Transverse colon (tissue), 4 donors: ENCODE measurements around the gene ZNF423. TPM values are rescaled to one million over a fixed set of nuclear protein-coding genes. Genes with fewer than 3 reads are reported as not detected.

ENCODE experiments used
- DNase-seq: peaks from one replicate; pipeline ENCODE4 v3.0.0-alpha.2; 2019
- H3K27ac ChIP-seq, 4 donors: fragments of 200-600 bp; sonication (generic); 2 replicates each; pipeline ENCODE4 v1.5.1; 2016 to 2018; ENCODE audit warnings: inconsistent platforms in 4 of 4
- H3K27me3 ChIP-seq: fragments of 200-600 bp; sonication (generic); 2 replicates; pipeline ENCODE4 v1.5.1; 2017; ENCODE audit warnings: inconsistent platforms
- H3K36me3 ChIP-seq, 4 donors: fragments of 200-600 bp; sonication (generic); 2 replicates each; pipeline ENCODE4 v1.5.1; 2017 to 2019; ENCODE audit warnings: inconsistent platforms in 4 of 4
- H3K4me1 ChIP-seq, 4 donors: fragments of 200-600 bp; sonication (generic); 2 replicates each; pipeline ENCODE4 v1.5.1; 2017 to 2020; ENCODE audit warnings: inconsistent platforms in 4 of 4
- H3K4me3 ChIP-seq, 4 donors: fragments of 200-600 bp; sonication (generic); 1 replicate in 1 of 4; 2 replicates in 3 of 4; pipeline versions ENCODE4 v1.5.1 to v1.6.1; 2017 to 2019; ENCODE audit warnings: inconsistent platforms in 4 of 4
- H3K9me3 ChIP-seq, 2 donors: fragments of 200-600 bp; sonication (generic); 2 replicates each; pipeline ENCODE4 v1.5.1; 2017 to 2019; ENCODE audit warnings: inconsistent platforms in 2 of 2
- EP300 ChIP-seq: sonication (generic); formaldehyde crosslinking; IDR thresholded peaks from one replicate; pipeline ENCODE4 v1.6.1; 2017; ENCODE audit warnings: antibody characterized with exemption, low read depth
- POLR2A ChIP-seq: fragments of 450-650 bp; IDR thresholded peaks from one replicate; pipeline ENCODE4 v1.6.1; 2016; ENCODE audit warnings: antibody characterized with exemption, mild to moderate bottlenecking, moderate library complexity
- POLR2AphosphoS5 ChIP-seq, 3 donors: sonication (generic); formaldehyde crosslinking; IDR thresholded peaks; one replicate each; pipeline ENCODE4 v1.6.1; 2016; ENCODE audit warnings: antibody characterized with exemption in 3 of 3
- WGBS, 2 donors: methylation state at CpG; one replicate each; pipeline ENCODE4 v1.1.5; 2018; ENCODE audit warnings: low coverage in 1 of 2; 5-methylcytosine and 5-hydroxymethylcytosine counted together
- in situ Hi-C, 4 donors: fragments of 200-750 bp; cut with MboI; loops; one replicate each; pipeline versions ENCODE4 v1.15.0 to v1.15.1; 2017; ENCODE audit warnings: low sequenced_read_pairs in 3 of 4, low pct_ligation_motif_present in 1 of 4, low pct_unique_long_range_greater_than_20kb in 1 of 4
- intact Hi-C: fragments of 100-400 bp; cut with DNase I; formaldehyde crosslinking; loops from one replicate; pipeline ENCODE4 v1.15.1; 2023; ENCODE audit warnings: low total_unique reads
- total RNA-seq, 4 donors: library from RNA; depleted of rRNA; stranded (reverse); fragments of >200 nt; gene quantifications; one replicate each; pipeline ENCODE4 v1.1.0, GENCODE V29; 2016
- TF ChIP-seq, protein P1 (sequence below), 5 experiments: fragments of 200-600 bp in 3 of 5; fragments of 450-650 bp in 2 of 5; sonication (generic) in 3 of 5; IDR thresholded peaks; 1 replicate in 2 of 5; 2 replicates in 3 of 5; pipeline ENCODE4 v1.5.1; 2016 to 2017; ENCODE audit warnings: antibody characterized with exemption in 5 of 5, inconsistent platforms in 3 of 5, mild to moderate bottlenecking in 2 of 5, moderate library complexity in 1 of 5

Gene ZNF423
- total RNA-seq, 4 donors from 2014 or later = 4.9 to 13.1 (median 7.2) TPM

DNA sequence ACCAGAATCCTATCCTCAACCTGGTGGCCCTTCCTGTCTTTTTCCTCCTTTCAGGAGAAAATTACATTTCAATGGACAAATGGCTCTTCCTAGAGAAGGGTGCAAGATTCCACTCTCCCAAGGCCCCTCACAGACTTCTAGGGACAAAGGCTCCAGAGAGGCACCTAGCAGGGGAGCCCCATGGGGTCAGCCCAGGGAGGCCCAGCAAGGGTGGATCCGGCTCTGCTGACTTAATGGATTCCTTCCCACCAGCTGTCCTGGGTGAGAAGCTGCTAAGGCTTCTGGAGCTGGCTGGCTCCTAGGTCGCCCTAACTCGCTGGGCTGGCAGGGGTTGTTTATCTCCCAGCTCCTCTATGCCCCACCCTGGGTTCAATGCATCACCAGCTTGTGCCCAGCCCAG, 152.4 kb downstream of the ZNF423 start:
- in situ Hi-C loops (no loop called here), intact Hi-C loops (no loop called here)
- peaks cover 0 to 26% (median 2%) of the 10 kb centered on the region in 4 donors for H3K4me1 ChIP-seq
- WGBS, 2 donors = 68% methylated on average over 3 of the region's 3 CpGs; no CpG with 5 or more reads in 1 of the 2 donors
- H3K27ac ChIP-seq = no peak overlapping the region
- TF ChIP-seq POLR2A = no peak
- TF ChIP-seq POLR2AphosphoS5 (IDR thresholded peaks at IDR 0.05) = no peak
- TF ChIP-seq, protein P1, sequence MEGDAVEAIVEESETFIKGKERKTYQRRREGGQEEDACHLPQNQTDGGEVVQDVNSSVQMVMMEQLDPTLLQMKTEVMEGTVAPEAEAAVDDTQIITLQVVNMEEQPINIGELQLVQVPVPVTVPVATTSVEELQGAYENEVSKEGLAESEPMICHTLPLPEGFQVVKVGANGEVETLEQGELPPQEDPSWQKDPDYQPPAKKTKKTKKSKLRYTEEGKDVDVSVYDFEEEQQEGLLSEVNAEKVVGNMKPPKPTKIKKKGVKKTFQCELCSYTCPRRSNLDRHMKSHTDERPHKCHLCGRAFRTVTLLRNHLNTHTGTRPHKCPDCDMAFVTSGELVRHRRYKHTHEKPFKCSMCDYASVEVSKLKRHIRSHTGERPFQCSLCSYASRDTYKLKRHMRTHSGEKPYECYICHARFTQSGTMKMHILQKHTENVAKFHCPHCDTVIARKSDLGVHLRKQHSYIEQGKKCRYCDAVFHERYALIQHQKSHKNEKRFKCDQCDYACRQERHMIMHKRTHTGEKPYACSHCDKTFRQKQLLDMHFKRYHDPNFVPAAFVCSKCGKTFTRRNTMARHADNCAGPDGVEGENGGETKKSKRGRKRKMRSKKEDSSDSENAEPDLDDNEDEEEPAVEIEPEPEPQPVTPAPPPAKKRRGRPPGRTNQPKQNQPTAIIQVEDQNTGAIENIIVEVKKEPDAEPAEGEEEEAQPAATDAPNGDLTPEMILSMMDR (IDR thresholded peaks at IDR 0.05) = no peak
- TF ChIP-seq EP300 = no peak
- H3K36me3 ChIP-seq = no peaks in the 10 kb centered on the region
- H3K27me3 ChIP-seq = peaks cover 1% of the 10 kb centered on the region
- H3K4me3 ChIP-seq = no peak overlapping the region
- DNase-seq = no peak
- H3K9me3 ChIP-seq = no peaks in the 10 kb centered on the region

DNA sequence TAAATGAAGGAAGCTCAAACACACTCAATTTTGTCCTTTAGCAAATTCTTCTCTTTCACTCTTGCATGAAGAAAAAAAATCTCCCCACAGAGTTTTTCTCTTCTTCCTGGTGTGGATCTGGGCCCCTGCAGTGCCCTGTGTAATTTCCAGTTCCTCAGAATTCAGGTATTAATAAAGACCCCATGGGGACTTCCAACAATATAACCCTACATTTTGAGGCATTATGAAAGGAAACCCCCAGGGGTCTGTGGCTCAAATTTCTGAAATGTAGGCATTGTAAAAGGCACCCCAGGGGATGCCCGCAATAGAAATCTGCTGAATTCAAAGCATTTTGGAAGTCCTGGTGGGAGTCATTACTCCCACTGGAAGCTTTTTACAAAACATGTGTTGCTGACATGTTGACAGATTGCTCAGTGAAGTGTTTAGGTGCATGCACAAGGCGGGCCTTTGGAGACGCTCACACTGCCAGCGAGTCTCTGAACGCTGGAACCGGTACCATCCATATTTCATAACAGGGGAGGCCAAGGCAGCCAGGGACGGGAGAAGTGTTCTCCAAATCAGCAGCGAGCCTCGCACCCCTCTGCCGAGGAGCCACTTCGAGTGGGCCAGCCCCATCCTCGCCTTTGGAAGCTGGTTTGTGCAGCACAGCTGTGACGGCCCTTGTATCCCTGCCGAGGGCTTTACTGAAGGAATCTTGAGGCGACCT, 154.0 kb downstream of the ZNF423 start:
- H3K4me3 ChIP-seq = no peak overlapping the region
- WGBS, 2 donors = 65 to 80% methylated on average over 2 to 14 of the region's 15 CpGs
- no peak for TF ChIP-seq POLR2A
- no peak for TF ChIP-seq EP300
- no peak for TF ChIP-seq POLR2AphosphoS5 (IDR thresholded peaks at IDR 0.05)
- H3K4me1 ChIP-seq = peaks cover 0 to 26% (median 2%) of the 10 kb centered on the region in 4 donors
- peak overlapping the region; percentile 17 to 68 (median 32) for H3K27ac ChIP-seq
- intact Hi-C loops (no loop called here), in situ Hi-C loops (no loop called here)
- peak; percentile 27 for DNase-seq
- peaks cover 3% of the 10 kb centered on the region for H3K27me3 ChIP-seq
- no peaks in the 10 kb centered on the region for H3K9me3 ChIP-seq
- H3K36me3 ChIP-seq = no peaks in the 10 kb centered on the region

DNA sequence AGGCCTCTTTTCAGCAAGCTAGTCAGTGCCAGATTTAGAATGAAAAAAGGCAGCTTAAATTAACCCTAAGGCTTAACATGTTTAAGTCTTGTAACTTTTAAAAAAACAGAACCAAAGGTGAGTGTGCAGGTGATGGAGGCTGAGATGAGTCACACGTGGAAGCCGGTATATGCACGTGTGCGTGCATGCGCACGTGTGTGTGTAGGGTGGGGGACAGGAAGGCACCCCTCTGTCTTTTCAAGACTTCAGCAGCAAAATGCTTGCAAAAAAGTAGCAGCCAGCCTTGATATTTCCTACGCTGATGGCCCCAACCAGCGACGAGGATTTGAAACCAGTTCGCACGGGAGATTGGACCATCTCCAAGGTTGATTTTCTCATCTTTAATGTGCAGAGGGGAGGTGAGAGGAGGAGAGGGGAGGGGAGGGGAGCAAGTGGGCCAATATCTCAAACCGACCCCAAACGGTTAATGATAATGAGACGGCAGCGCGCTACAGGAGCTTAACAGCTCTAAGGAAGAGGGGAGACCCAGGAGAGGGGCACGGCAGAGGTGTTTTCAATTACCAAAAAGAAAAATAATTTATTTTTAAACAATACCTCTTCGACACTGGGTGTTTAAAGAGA, 154.7 kb downstream of the ZNF423 start:
- Histone ChIP-seq H3K27me3 (peaks cover 3% of the 10 kb centered on the region), H3K4me1 (peaks cover 0 to 26% (median 2%) of the 10 kb centered on the region in 4 donors), H3K27ac (peak overlapping the region in 2 of 4 donors; percentile 18 to 68), H3K9me3 (no peaks in the 10 kb centered on the region), H3K4me3 (no peak overlapping the region), H3K36me3 (no peaks in the 10 kb centered on the region)
- intact Hi-C loops (no loop called here), in situ Hi-C loops (no loop called here)
- 66 to 89% methylated on average over 6 to 18 of the region's 18 CpGs for WGBS, 2 donors
- no peak for DNase-seq
- TF ChIP-seq, protein P1 (IDR thresholded peaks at IDR 0.05) = no peak
- no peak for TF ChIP-seq POLR2AphosphoS5 (IDR thresholded peaks at IDR 0.05)
- no peak for TF ChIP-seq POLR2A
- no peak for TF ChIP-seq EP300

DNA sequence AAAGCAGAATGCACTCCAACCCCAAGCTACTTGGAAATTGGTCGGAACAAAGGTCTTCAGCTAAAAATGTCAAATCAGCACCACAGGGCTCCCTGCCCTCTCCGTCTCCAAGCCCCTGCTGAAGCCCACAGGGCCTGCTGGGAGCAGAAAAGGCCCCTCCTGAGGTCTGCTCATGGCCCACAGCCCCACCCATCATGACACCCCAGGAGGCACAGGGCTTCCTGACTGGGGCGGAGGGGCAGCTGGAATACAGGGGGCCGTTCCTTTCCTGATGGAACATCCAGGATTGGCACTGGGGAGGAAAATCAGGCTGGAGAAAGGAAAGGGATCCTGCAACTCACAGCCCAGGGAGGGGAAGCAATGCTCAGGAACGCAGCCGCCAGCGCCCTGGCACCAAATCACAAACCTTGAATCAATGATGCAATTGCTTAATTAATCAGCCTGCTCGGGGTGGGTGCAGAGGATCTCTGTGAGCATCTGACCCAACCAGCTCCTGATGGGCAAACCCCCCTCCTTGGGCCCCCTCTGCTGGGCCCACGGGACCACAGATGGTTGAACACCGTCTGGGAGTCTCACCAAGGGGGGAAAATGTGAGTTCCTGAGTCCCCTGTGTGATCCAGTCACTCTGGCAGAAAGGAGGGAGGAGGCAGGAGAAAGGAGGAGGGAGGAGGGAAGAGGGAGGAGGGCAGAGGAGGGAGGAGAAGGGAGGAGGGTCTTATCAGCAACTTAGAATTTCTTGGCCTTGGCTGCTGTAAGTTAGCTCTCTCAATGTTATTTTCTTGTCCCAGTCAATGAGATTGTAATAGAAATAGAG, 155.5 kb downstream of the ZNF423 start:
- Histone ChIP-seq H3K36me3 (no peaks in the 10 kb centered on the region), H3K27ac (peak overlapping the region in 3 of 4 donors; percentile 18 to 45 (median 35)), H3K27me3 (peaks cover 3% of the 10 kb centered on the region), H3K4me3 (no peak overlapping the region), H3K9me3 (no peaks in the 10 kb centered on the region), H3K4me1 (peaks cover 0 to 26% (median 2%) of the 10 kb centered on the region in 4 donors)
- TF ChIP-seq, protein P1 (IDR thresholded peaks at IDR 0.05) = no peak
- TF ChIP-seq POLR2A = no peak
- TF ChIP-seq POLR2AphosphoS5 (IDR thresholded peaks at IDR 0.05) = no peak
- no peak for TF ChIP-seq EP300
- intact Hi-C loops (no loop called here), in situ Hi-C loops (no loop called here)
- no peak for DNase-seq
- 59 to 83% methylated on average over 1 to 10 of the region's 10 CpGs for WGBS, 2 donors
